Measurements from ENCODE around the gene OLFM2. TPM values are rescaled to one million over a fixed set of nuclear protein-coding genes. Genes with fewer than 3 reads are reported as not detected.

Gene OLFM2
- total and polyA plus RNA-seq, 9 of the 15 experiments (the other 6 are each of a cell fraction or from before 2014, with no cell fraction given), result 0.10 to 0.33 (median 0.23) TPM; not detected in 4

- DNase-seq (ENCODE audit: extremely low read depth in 1 of 4, low spot score in 3 of 4) (no peak), FAIRE-seq (no peak), ATAC-seq (no peak)
- POLR2A ChIA-PET, result no interaction called here
- Histone ChIP-seq H4K20me1 (replicated peaks; ENCODE audit: control insufficient read depth, insufficient read depth, low read length) (no peaks in the 10 kb centered on the region), H3K79me2 (ENCODE audit: control insufficient read depth, insufficient read depth, low read length) (no peaks in the 10 kb centered on the region), H3K9ac (ENCODE audit: insufficient read depth in 1 of 2, low read depth in 2 of 2, low read length in 2 of 2) (no peak overlapping the region), H3K9me3 (replicated peaks; ENCODE audit: control insufficient read depth, insufficient read depth, low read depth, low read length) (no peaks in the 10 kb centered on the region), H3K36me3 (ENCODE audit: control insufficient read depth, insufficient read depth, low read length) (no peaks in the 10 kb centered on the region), H3K9me1 (ENCODE audit: control insufficient read depth, insufficient read depth, low read length) (no peaks in the 10 kb centered on the region), H3K4me2 (ENCODE audit: insufficient read depth, low read length) (no peak overlapping the region), H3K27me3 (ENCODE audit: control insufficient read depth in 2 of 2, insufficient read depth in 2 of 2, low read length in 2 of 2) (peaks cover 14 to 76% of the 10 kb centered on the region in 2 experiments; a peak in 3 of 5 replicates), H3K4me1 (replicated peaks in 1 of 2; ENCODE audit: control insufficient read depth in 2 of 2, insufficient read depth in 2 of 2, low read length in 2 of 2) (no peaks in the 10 kb centered on the region; a peak in 1 of 5 replicates), H3K27ac (ENCODE audit: extremely low read depth, low read depth, low read length) (no peak overlapping the region), H2AFZ (ENCODE audit: low read depth, low read length) (no peak overlapping the region), H3K4me3 (no peak overlapping the region)
- intact Hi-C loops (cut with micrococcal nuclease), result no loop called here
- TF ChIP-seq MTA3 (IDR thresholded peaks at IDR 0.05; ENCODE audit: borderline replicate concordance), result no peak
- no peak for TF ChIP-seq RBM17 (IDR thresholded peaks at IDR 0.05; ENCODE audit: borderline replicate concordance, low read depth, low read length)
- TF ChIP-seq ZNF12 (CRISPR knock-in tag; IDR thresholded peaks at IDR 0.05), result peak; percentile 97
- no peak for TF ChIP-seq ZBTB12 (CRISPR knock-in tag; IDR thresholded peaks at IDR 0.05)
- no peak for TF ChIP-seq ZNF316 (IDR thresholded peaks at IDR 0.05)
- no peak for TF ChIP-seq SMAD4 (CRISPR knock-in tag; conservative IDR thresholded peaks at IDR 0.05)
- TF ChIP-seq TOE1 (IDR thresholded peaks at IDR 0.05; ENCODE audit: borderline replicate concordance), result no peak
- TF ChIP-seq TOE1 (CRISPR knock-in tag; IDR thresholded peaks at IDR 0.05; ENCODE audit: borderline replicate concordance, low read depth), result no peak
- no peak for TF ChIP-seq SP1 (CRISPR knock-in tag; IDR thresholded peaks at IDR 0.05)
- TF ChIP-seq TCF7 (IDR thresholded peaks at IDR 0.05; ENCODE audit: borderline replicate concordance), result no peak
- peak; percentile 55 for TF ChIP-seq NFIC (IDR thresholded peaks at IDR 0.05)
- TF ChIP-seq MBD1 (CRISPR knock-in tag; IDR thresholded peaks at IDR 0.05), result no peak
- TF ChIP-seq MCM3 (IDR thresholded peaks at IDR 0.05), result no peak
- no peak for TF ChIP-seq RBFOX2 (IDR thresholded peaks at IDR 0.05; ENCODE audit: low read depth, low read length)
- TF ChIP-seq MTA2 (IDR thresholded peaks at IDR 0.05; ENCODE audit: low read depth), result no peak
- no peak for TF ChIP-seq NFIX (CRISPR knock-in tag; IDR thresholded peaks at IDR 0.05; ENCODE audit: low read depth)
- TF ChIP-seq FOXJ2 (tag; IDR thresholded peaks at IDR 0.05), result no peak
- CTCF ChIA-PET (ENCODE audit: low intra/inter-chr PET ratio), result no interaction called here
- BruUV-seq (replicated peaks), result no TSS peak
- WGBS (ENCODE audit: insufficient coverage, low coverage, missing lambda C conversion rate), result 5% methylated on average over 6 of the region's 6 CpGs
- in situ Hi-C loops (cut with MboI), result no loop called here
These were observed 44.5 kb downstream of the OLFM2 start for GRCh38 chr19:9891609-9892373.
